HG03521 (cell line): ENCODE data around the gene EIF3J.

ENCODE experiments used
- ATAC-seq: cut with Tn5 transposase; IDR thresholded peaks from one replicate; pipeline ENCODE4 v1.9.1; 2021; ENCODE audit warnings: mild to moderate bottlenecking, moderate library complexity; ENCODE audit not compliant: unreplicated experiment

The EIF3J gene

GRCh38 chr15:44591326-44591725 is 54.4 kb downstream of the EIF3J start:
- no peak for ATAC-seq

- ATAC-seq, result no peak
Measured at GRCh38 chr15:44593042-44593736, 56.2 kb downstream of the EIF3J start.

GRCh38 chr15:44595246-44595645 is 58.3 kb downstream of the EIF3J start:
- ATAC-seq, result no peak

- no peak for ATAC-seq
Measured at GRCh38 chr15:44595656-44596510, 58.9 kb downstream of the EIF3J start.

GRCh38 chr15:44596511-44597010 is 59.6 kb downstream of the EIF3J start:
- no peak for ATAC-seq

GRCh38 chr15:44598066-44598465 is 61.1 kb downstream of the EIF3J start:
- ATAC-seq, result no peak

- ATAC-seq, result no peak
Measured at GRCh38 chr15:44598892-44599291, 61.9 kb downstream of the EIF3J start.

GRCh38 chr15:44603126-44603525 is 66.2 kb downstream of the EIF3J start:
- no peak for ATAC-seq

- ATAC-seq, result no peak
Measured at GRCh38 chr15:44606740-44607139, 69.8 kb downstream of the EIF3J start.
